Activated CD8-positive, alpha-beta T cell treated with anti-CD3 and anti-CD28 coated beads for 36 hours (primary cell): Measurements from ENCODE around the gene NUCB2. TPM values are rescaled to one million over a fixed set of nuclear protein-coding genes. Genes with fewer than 3 reads are reported as not detected.

Source experiments
- ATAC-seq: fragments of 200-7000 bp; cut with Tn5 transposase; one replicate; pipeline ENCODE4 v1.10.0; 2021; ENCODE audit warnings: mild to moderate bottlenecking, moderate library complexity
- CTCF ChIA-PET: fragments of 350-600 bp; sonication (Branson Sonifier 250); formaldehyde crosslinking; loops from one replicate; lab custom pipeline; 2021; ENCODE audit warnings: antibody characterized with exemption; lab: Charles Lee
- POLR2A ChIA-PET: fragments of 350-600 bp; sonication (Branson Sonifier 250); formaldehyde crosslinking; loops from one replicate; lab custom pipeline; 2021; ENCODE audit warnings: antibody characterized with exemption; lab: Charles Lee
- DNase-seq: peaks from one replicate; pipeline ENCODE4 v3.0.0-alpha.2; 2020
- H3K27ac Mint-ChIP-seq: one replicate; pipeline ENCODE4 v1.8.0; 2021; ENCODE audit warnings: mild to moderate bottlenecking, mixed read lengths
- H3K27me3 Mint-ChIP-seq: one replicate; pipeline ENCODE4 v1.8.0; 2021; ENCODE audit warnings: mixed read lengths
- H3K36me3 Mint-ChIP-seq: one replicate; pipeline ENCODE4 v1.8.0; 2021; ENCODE audit warnings: low read depth, mixed read lengths
- H3K4me1 Mint-ChIP-seq: one replicate; pipeline ENCODE4 v1.8.0; 2021; ENCODE audit warnings: low read depth, mixed read lengths
- H3K4me3 Mint-ChIP-seq: one replicate; pipeline ENCODE4 v1.8.0; 2021; ENCODE audit warnings: mild to moderate bottlenecking, moderate library complexity, mixed read lengths
- H3K9me3 Mint-ChIP-seq: one replicate; pipeline ENCODE4 v1.8.0; 2021; ENCODE audit warnings: mixed read lengths
- CTCF ChIP-seq: fragments of 200-600 bp; IDR thresholded peaks from one replicate; pipeline ENCODE4 v1.8.0; 2022; ENCODE audit warnings: antibody characterized with exemption, mild to moderate bottlenecking
- intact Hi-C: fragments of 100-400 bp; cut with micrococcal nuclease; formaldehyde crosslinking; loops from one replicate; pipeline ENCODE4 v1.10.0; 2022
- total RNA-seq, 2 experiments: library from RNA; stranded (reverse); gene quantifications; one replicate each; pipeline ENCODE4 v1.2.3, GENCODE V29; 2021

NUCB2 gene
- total RNA-seq, 2 experiments from 2014 or later: 81.9 to 86.0 TPM

- intact Hi-C loops: no loop called here
- POLR2A ChIA-PET: interaction anchor here (1.1 kb wide), 1 partner anchor 16 kb away, joined by 3 read pairs; no protein-coding TSS in a partner anchor
- CTCF ChIA-PET: interaction anchor here (1.7 kb wide), 2 partner anchors 22 to 29 kb away, joined by 4 read pairs; no protein-coding TSS in a partner anchor
- no peaks in the 10 kb centered on the region for H3K36me3 Mint-ChIP-seq
- DNase-seq: no peak
- H3K27me3 Mint-ChIP-seq: no peaks in the 10 kb centered on the region
- no peak overlapping the region for H3K4me3 Mint-ChIP-seq
- no peak for TF ChIP-seq CTCF
- H3K4me1 Mint-ChIP-seq: peaks cover 21% of the 10 kb centered on the region
- no peaks in the 10 kb centered on the region for H3K9me3 Mint-ChIP-seq
- no peak overlapping the region for H3K27ac Mint-ChIP-seq
- ATAC-seq: no peak
These were observed 17.9 kb upstream of the NUCB2 start for GRCh38 chr11:17258670-17259069.

GRCh38 chr11:17259519-17259918 lies 17.0 kb upstream of the NUCB2 start:
- peaks cover 24% of the 10 kb centered on the region for H3K4me1 Mint-ChIP-seq
- H3K27me3 Mint-ChIP-seq: no peaks in the 10 kb centered on the region
- DNase-seq: no peak
- H3K9me3 Mint-ChIP-seq: no peaks in the 10 kb centered on the region
- no peaks in the 10 kb centered on the region for H3K36me3 Mint-ChIP-seq
- intact Hi-C loops: no loop called here
- ATAC-seq: peak; percentile 14
- TF ChIP-seq CTCF: no peak
- H3K4me3 Mint-ChIP-seq: no peak overlapping the region
- ChIA-PET CTCF (interaction anchor here (1.7 kb wide), 2 partner anchors 22 to 30 kb away, joined by 4 read pairs; no protein-coding TSS in a partner anchor), POLR2A (no interaction called here)
- H3K27ac Mint-ChIP-seq: no peak overlapping the region

GRCh38 chr11:17260020-17260419 lies 16.5 kb upstream of the NUCB2 start:
- ATAC-seq (no peak), DNase-seq (no peak)
- Mint-ChIP-seq H3K36me3 (no peaks in the 10 kb centered on the region), H3K9me3 (no peaks in the 10 kb centered on the region), H3K27me3 (no peaks in the 10 kb centered on the region), H3K4me1 (peaks cover 24% of the 10 kb centered on the region), H3K4me3 (no peak overlapping the region), H3K27ac (no peak overlapping the region)
- TF ChIP-seq CTCF: no peak
- ChIA-PET CTCF (interaction anchor here (1.7 kb wide), 2 partner anchors 21 to 30 kb away, joined by 4 read pairs; no protein-coding TSS in a partner anchor), POLR2A (no interaction called here)
- intact Hi-C loops: no loop called here

GRCh38 chr11:17263769-17264168 lies 12.8 kb upstream of the NUCB2 start:
- intact Hi-C loops: no loop called here
- no peaks in the 10 kb centered on the region for H3K9me3 Mint-ChIP-seq
- H3K4me3 Mint-ChIP-seq: no peak overlapping the region
- CTCF ChIA-PET: interaction anchor here (1.0 kb wide), 1 partner anchor 77 kb away, joined by 3 read pairs; no protein-coding TSS in a partner anchor
- H3K4me1 Mint-ChIP-seq: peaks cover 22% of the 10 kb centered on the region
- no peak for TF ChIP-seq CTCF
- no peaks in the 10 kb centered on the region for H3K27me3 Mint-ChIP-seq
- no peaks in the 10 kb centered on the region for H3K36me3 Mint-ChIP-seq
- H3K27ac Mint-ChIP-seq: no peak overlapping the region
- ATAC-seq (no peak), DNase-seq (no peak)
- POLR2A ChIA-PET: interaction anchor here (2.0 kb wide), 1 partner anchor 11 kb away, joined by 6 read pairs; no protein-coding TSS in a partner anchor

GRCh38 chr11:17266781-17267180 lies 9.8 kb upstream of the NUCB2 start:
- H3K9me3 Mint-ChIP-seq: no peaks in the 10 kb centered on the region
- H3K36me3 Mint-ChIP-seq: no peaks in the 10 kb centered on the region
- intact Hi-C loops: no loop called here
- POLR2A ChIA-PET: interaction anchor here (1.6 kb wide), 1 partner anchor 9 kb away, joined by 6 read pairs; the partner anchor contains the start of gene NUCB2
- TF ChIP-seq CTCF: no peak
- H3K27me3 Mint-ChIP-seq: no peaks in the 10 kb centered on the region
- CTCF ChIA-PET: no interaction called here
- ATAC-seq: no peak
- H3K27ac Mint-ChIP-seq: no peak overlapping the region
- no peak overlapping the region for H3K4me3 Mint-ChIP-seq
- DNase-seq: no peak
- peaks cover 12% of the 10 kb centered on the region for H3K4me1 Mint-ChIP-seq
